GM19468 (cell line): Measurements from ENCODE around the gene TMEM131.
A peak's percentile ranks its signal among the peaks of the same experiment; 100 is the strongest.
"Not testable (repeated sequence)": the region's sequence is repeated elsewhere in the genome, so short reads cannot be mapped to it uniquely, and the experiment has no call there.

ENCODE experiments used
- ATAC-seq: cut with Tn5 transposase; IDR thresholded peaks from one replicate; pipeline ENCODE4 v1.9.1; 2021; ENCODE audit warnings: mild to moderate bottlenecking, moderate library complexity, moderate number of reproducible peaks; ENCODE audit not compliant: unreplicated experiment; ENCODE audit errors: extremely low read depth

TMEM131 gene

DNA sequence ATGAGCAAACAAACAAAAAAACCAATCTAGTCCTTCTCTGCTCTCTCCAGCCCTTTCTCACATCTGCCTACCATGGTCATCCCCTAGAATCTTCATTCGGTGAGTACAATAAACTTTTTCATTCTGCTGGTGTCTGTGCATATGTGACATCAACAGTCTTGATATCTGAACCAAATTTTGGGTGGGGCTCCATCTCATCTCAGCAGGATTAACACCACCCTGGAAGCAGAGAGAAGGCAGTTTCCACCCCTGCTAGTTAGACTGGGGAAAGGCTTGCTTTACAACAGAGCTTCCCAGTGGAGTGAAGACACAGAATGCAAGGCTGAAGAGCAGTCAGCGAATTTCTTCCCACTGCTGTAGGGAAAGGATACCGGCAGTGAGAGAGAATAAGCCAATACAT lies 116.9 kb downstream of the TMEM131 start:
- ATAC-seq = no peak

DNA sequence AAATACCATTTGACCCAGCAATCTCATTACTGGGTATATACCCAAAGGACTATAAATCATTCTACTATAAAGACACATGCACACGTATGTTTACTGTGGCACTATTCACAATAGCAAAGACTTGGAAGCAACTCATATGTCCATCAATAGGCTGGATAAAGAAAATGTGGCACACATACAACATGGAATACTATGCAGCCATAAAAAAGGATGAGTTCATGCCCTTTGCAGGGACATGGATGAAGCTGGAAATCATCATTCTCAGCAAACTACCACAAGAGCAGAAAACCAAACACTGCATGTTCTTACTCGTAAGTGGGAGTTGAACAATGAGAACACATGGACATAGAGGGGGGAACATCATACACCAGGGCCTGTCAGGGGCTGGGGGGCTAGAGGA lies 117.4 kb downstream of the TMEM131 start:
- ATAC-seq = not testable (repeated sequence)

DNA sequence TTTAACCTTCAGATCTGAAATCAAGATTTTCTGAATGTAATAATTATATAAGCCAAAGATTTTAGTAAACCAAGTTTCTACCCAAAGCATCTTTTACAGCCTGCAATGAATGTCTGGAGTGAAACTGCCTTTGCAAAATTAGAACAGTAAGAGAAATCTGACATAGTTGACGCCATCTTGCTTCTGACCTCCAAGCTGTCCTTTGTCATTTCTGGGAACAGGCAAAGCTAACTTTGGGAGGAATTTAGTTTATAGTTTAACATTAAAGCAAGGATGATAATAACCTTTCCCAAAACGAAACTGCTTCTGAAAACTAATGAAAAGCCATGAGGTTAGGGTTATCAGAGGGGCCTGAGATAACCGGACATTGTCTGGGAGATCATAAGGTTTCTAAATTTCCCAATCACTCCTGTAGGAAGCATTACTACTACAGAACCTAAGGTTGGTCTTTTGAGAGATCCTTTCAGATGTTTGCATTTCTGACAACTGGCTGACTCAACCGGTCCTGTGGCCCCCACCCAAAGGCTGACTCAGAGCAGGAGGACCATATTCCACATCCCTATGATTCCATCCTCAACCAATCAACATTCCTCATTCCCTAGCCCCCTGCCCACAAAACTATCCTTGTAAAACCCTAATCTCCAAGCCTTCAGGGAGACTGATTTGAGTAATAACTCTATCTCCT lies 124.5 kb downstream of the TMEM131 start:
- ATAC-seq = no peak

DNA sequence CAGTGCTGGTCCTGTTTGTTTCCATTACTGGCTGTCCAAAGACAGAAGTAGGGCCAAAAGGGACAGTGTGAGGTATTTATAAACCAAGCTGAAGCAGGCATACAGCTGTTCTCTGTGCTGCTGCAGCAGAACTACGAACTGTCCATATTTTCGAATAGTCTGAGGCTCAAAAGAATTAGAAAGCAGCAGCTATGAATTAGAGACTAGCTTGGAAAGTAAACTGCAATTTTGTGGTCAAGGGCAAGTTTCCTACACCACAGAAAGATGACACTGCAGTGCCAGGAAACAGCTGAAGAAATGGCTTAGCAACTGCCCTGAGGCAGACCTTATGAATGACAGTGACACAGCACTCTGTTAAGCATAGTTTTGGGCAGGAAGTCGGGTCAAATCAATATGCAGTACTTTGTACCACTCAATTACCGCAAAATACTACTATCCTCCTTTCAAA lies 125.3 kb downstream of the TMEM131 start:
- peak; percentile 95 for ATAC-seq

DNA sequence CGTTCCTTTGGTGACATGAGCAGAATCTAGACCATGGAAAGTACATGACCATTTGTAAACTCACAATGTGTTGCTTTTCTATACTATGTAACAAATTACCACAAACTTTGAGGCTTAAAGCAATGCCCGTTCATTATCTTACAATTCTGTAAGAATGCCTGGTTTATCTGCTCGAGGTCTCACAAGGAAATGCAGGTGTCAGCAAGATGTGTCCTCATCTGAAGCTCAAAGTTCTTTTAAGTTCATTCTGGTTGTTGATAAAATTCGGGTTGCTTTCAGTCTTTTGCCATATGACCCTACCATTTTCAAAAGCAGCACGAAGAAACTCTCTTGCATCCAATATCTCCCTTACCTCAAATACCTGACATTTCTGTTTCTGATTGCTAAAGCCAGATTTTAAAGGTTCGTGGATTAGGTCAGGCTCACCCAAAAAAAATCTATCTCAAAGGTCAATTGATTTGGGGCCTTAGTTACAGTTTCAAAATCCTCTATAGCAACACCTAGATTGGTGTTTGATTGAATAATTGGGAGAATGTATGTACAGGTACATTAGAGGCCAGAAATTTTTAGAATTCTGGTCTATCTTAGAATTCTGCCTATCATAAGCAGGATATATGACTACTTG lies 125.9 kb downstream of the TMEM131 start:
- ATAC-seq = no peak

DNA sequence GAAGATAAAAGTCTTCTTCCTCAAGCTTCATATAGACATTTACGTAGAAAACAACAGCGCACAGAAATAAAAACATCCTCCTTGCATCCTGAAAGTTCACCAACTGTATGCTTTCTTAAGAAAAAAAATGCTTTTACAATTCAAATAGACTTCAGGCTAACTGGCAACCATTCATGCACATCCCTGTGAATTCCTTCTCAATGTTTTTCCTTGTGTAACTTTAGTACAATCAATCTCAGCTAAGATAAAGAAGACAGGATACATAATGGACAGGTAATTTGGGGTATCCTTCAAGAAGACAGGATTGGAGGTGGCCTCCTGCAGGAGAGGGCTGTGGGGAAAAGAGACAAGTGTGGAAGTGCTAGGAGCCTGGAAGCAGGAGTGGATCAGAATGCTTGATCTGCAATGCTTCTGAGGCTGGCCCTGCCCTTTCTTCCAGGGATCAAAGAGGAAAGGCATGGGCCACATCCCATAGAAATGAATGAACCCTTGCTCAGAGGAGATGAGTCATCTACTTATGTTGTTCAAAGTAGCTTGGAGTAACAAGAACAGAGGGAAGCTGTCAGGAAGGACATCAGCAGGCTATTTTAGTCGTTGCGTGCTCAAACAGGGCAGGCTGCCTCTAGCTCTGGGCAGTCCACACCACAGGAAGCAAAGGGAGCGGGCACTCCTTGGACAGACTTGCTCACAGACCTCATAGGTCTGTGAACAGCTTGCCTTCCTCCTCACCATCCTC lies 126.6 kb downstream of the TMEM131 start:
- ATAC-seq = no peak

DNA sequence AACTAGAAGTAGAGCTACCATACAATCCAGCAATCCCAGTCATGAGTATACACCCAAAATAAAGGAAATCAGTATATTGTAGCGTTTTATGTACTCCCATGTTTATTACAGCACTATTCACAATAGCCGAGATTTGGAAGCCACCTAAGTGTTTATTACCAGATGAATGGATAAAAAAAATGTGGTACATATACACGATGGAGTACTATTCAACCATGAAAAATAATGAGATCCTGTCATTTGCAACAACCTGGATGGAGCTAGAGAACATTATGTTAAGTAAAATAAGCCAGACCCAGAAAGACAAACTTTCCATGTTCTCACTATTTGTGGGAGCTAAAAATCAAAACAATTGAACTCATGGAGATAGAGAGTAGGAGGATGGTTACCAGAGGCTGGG lies 131.9 kb downstream of the TMEM131 start:
- no peak for ATAC-seq

DNA sequence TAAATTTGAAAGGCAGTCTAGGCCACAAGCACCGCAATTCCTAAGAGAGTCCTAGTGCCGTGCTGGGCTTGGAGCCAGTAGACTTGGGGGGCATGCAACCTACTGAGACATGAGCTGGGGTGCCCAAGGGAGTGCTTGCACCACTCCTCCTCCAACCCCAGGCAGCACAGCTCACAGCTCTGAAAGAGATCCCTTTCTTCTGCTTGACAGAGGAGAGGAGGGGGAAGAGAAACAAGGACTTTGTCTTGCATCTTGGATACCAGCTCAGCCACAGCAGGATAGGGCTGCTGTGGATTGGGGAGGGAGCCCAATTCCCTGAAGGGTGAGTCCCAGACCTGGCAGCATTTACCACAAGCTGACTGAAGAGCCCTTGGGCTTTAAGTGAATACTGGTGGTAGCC lies 134.6 kb downstream of the TMEM131 start:
- ATAC-seq = no peak

DNA sequence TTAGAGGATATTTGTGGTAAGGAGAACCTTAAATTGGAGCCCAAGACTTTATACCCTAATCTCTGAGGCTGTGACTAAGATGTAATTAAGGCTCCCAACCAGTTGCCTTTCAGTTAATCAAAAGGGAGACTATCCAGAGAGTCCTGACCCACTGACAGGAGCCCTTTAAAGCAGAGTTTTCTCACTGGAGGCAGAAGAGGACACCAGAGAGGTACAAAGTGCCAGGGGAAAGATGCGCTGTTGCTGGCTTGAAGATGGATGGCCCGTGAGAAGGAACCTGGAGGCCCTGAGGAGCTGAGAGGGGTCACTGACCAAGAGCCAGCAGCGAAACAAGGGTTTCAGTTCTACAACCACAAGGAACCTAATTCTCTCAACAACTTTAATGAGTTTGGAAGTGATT lies 137.3 kb downstream of the TMEM131 start:
- ATAC-seq = no peak

DNA sequence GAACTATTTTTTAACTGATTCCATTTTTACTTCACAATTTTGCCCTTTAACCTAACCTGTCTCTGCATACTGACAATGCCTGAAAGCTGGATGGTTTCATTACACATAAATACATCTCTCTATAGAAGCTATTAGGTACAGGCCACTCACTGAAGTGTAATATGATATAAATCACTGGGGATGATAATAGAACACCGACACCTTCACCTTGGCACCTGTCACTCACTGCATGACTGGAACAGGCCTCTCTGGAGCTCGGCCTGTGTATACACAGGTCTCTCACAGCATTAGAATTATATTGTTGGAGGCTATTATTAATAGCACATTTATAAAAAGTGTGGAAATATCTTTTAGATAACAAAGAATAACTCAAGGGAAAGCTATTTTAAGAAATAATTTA lies 138.2 kb downstream of the TMEM131 start:
- no peak for ATAC-seq

DNA sequence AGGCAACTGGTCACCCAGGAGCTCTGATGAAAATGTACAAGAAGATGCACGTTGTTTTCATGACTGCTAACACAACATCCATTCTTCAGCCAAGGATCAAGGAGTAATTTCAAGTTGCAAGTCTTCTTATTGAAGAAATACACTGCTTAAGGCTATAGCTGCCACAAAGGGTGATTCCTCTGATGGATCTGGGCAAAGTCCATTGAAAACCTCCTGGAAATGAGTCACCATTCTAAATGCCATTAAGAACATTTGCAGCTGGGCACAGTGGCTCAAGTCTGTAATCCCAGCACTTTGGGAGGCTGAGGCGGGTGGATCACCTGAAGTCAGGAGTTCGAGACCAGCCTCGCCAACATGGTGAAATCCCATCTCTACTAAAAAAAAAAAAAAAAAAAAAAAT lies 142.7 kb downstream of the TMEM131 start:
- ATAC-seq = not testable (repeated sequence)

DNA sequence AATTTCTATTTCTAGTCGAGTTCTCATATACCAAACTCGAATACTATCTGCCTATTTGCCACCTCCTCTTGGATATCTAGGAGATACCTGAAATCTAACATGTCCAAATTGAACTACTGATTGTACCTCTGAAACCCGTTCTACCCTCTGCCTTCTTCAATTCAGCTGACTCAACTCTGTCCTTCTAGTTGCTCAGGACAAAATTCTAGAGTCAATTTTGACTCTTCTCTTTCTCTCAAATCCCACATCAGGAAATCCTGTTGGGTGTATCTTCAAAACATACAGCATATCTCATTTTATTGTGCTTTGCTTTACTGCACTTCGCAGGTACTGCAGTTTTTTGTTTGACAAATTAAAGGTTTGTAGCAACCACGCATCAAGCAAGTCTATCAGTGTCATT lies 144.6 kb downstream of the TMEM131 start:
- ATAC-seq = no peak

DNA sequence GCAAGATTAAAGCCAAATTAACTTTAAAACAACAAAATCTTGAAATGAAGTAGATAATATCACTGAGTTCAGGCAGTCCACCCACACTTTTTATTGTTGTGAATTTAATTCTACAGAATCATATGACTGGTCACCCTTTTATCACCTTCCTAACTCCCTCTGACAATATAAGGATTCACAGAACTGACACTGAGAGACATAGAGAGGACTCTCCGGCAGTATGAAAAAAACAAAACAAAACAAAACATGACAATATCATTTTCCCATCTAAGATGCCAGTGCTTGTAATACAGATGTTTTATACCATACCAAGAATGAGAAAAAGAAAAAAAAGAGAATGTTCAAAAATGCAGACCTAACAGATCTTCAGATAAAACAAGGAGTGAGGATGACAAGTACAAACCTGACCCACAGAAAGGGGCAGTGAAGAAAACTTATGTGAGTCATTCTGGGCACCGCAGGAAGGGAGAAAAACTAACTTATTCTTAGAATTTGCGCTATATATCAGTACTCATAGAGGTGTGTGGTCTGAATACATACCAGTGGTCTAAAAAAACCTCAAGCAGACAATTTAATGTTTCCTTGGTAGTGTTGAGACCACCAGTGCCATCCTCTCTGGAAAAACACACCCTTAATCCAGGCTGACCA lies 145.7 kb downstream of the TMEM131 start:
- no peak for ATAC-seq

DNA sequence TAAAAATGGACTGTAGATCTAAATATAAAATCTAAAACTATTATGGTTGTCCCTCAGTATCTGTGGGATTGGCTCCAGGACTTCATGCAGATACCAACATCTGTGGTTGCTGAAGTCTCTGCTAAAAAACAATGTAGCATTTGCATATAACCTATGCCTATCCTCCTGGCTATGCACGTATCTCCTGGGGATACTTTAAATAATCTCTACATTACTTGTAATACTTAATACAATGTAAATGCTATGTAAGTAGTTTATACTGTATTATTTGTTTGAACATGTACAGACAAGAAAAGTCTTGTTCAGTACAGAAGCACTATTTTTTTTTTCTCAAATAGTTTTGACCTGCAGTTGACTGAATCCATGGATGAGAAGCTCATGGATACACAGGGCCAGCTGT lies 147.4 kb downstream of the TMEM131 start:
- no peak for ATAC-seq

DNA sequence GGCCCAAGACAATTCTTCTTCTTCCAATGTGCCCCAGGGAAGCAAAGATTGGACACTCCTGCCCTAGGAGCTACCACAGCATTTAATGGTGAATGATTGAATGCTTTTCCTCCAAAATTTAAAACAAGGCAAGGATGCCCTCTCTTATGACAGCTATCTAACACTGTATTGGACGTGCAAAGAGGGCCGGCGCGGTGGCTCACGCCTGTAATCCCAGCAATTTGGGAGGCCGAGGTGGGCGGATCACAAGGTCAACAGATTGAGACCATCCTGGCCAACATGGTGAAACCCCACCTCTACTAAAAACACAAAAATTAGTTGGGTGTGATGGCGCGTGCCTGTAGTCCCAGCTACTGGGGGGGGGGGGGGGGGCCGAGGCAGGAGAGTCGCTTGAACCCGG lies 149.0 kb downstream of the TMEM131 start:
- ATAC-seq = not testable (repeated sequence)

DNA sequence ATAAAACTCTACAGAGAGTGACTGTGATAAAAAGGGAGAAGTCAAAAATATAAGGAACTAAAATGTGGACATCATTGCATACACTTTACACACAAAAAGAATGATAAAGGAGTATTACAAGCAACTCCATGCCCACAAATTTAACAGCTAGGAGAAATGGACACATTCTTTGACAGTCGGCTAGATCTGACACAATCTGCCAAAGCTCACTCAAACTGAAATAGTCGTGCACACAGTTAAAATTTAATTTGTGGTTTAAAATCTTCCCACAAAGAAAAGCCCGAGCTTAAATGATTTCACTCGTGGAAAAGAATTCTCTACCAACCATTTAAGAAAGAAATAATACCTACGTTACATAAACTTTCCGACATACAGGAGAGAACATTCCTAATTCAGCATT lies 149.9 kb downstream of the TMEM131 start:
- no peak for ATAC-seq

DNA sequence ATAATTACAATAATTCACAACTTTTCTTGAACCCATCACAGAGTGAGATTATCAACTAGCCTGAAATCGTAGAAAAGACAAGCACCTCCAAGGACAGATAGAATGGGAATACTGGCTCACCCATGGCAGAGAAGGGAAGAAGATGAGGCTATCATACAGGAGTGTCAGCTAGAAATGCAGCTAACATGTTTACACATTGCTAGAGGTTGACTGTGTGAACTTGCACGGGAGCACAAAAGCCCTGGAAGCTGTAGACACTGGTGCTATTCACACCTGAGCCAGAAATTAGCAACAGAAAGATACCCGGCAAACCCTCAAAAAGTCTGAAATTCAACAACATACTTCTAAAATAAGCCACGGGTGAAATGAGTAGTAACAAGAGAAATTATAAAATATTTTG lies 150.6 kb downstream of the TMEM131 start:
- no peak for ATAC-seq

DNA sequence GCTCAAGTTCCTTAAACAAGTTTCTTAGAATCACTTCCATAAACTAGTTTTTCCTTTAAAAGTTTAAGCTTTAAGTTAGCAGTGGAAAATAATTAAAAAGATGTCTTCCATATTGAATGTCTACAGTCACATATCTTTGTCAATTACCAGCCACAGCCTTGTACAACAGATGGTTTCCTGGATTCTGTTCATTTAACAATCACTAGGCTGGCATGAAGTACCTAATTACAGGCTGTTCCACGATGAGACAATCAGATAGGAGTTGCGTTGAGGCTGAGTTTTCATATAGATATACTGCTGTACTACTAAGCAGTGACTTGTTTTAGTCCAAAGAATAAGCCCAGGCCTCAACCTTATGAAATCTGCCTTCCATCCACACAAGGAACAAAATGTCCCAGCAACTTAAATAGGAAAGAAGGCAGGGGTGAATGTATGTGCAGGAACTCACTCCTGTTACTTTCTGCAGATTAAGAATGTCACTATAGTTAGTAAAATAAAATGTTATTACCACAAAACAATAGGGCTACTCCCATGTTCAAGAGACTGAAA lies 151.4 kb downstream of the TMEM131 start:
- no peak for ATAC-seq

DNA sequence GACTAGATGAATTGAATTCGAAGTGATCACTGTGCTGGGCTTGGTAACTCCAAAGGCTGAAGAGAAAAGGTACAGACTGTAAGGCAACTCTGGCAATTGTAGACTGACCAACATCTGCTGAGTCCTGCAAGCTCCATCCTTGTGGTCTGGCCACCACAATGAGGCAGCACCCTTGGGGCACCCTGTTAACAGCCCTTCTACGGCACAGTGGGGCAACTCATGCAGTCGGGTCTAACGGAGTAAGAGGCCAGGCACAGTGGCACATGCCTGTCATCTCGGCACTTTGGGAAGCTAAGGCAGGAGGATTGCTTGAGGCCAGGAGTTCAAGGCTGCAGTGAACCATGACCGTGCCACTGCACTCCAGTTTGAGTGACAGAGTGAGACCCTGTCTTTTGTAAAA lies 155.6 kb downstream of the TMEM131 start:
- ATAC-seq = no peak

DNA sequence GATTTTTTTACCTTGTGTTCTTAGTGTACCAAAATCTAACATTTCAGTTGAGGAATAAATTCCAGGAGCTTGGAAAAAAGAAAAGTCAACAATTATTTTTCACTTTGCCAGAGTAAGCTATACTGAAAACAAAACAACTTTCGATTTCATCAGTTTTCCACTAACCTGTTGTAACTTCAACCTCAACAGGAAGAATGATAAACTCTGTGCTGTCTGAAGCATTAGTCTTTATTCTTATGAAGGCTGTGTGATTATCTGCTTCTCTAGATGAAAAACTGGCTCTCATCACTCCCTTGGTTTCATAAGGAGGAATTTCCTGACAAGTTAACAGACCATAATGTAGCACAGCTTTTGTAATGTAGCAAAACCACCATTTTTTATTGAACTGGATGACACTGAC lies 161.1 kb downstream of the TMEM131 start:
- ATAC-seq = no peak

DNA sequence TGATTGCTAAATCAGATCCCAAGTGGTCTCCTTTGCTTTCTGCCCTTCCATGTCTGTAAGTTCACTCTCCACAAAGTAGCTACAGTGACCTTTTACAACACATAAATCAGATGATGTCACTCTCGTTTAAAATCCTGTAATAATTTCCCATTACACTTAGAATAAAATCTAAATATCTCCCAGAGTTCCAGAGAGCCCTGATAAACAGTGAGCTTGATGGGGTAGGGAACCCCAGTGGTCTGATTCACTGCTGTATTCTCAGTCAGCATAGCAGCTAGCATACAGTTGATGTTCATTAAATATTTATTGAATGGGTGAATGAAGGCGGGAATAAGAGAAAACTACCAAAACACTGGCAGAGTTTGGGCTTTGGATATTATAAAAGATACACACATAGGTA lies 164.6 kb downstream of the TMEM131 start:
- ATAC-seq = no peak
